ENCODE data around the gene ATG2B. TPM values are rescaled to one million over a fixed set of nuclear protein-coding genes. Genes with fewer than 3 reads are reported as not detected.
A peak's percentile ranks its signal among the peaks of the same experiment; 100 is the strongest.

ATG2B gene
- total RNA-seq, 1 donor from 2014 or later: 27.5 TPM

GRCh38 chr14:96251656-96252155 lies 111.4 kb downstream of the ATG2B start:
- H3K27me3 Mint-ChIP-seq (ENCODE audit: unreplicated experiment): peaks cover 4% of the 10 kb centered on the region
- H3K36me3 Mint-ChIP-seq (ENCODE audit: unreplicated experiment): peaks cover 8% of the 10 kb centered on the region
- H3K27ac Mint-ChIP-seq (ENCODE audit: unreplicated experiment): peak overlapping the region; percentile 70
- no peak for DNase-seq
- peaks cover 7% of the 10 kb centered on the region for H3K4me1 Mint-ChIP-seq (ENCODE audit: low read depth, unreplicated experiment)
- H3K4me3 Mint-ChIP-seq (ENCODE audit: unreplicated experiment): peak overlapping the region; percentile 64
- peaks cover 8% of the 10 kb centered on the region for H3K9me3 Mint-ChIP-seq (ENCODE audit: unreplicated experiment)
- no peak for TF ChIP-seq CTCF (IDR thresholded peaks at IDR 0.05; ENCODE audit: partially characterized antibody, unreplicated experiment)

GRCh38 chr14:96250485-96250884 lies 112.7 kb downstream of the ATG2B start:
- peaks cover 8% of the 10 kb centered on the region for H3K9me3 Mint-ChIP-seq (ENCODE audit: unreplicated experiment)
- peaks cover 4% of the 10 kb centered on the region for H3K27me3 Mint-ChIP-seq (ENCODE audit: unreplicated experiment)
- H3K36me3 Mint-ChIP-seq (ENCODE audit: unreplicated experiment): peaks cover 8% of the 10 kb centered on the region
- no peak overlapping the region for H3K4me3 Mint-ChIP-seq (ENCODE audit: unreplicated experiment)
- H3K4me1 Mint-ChIP-seq (ENCODE audit: low read depth, unreplicated experiment): peaks cover 7% of the 10 kb centered on the region
- TF ChIP-seq CTCF (IDR thresholded peaks at IDR 0.05; ENCODE audit: partially characterized antibody, unreplicated experiment): no peak
- no peak overlapping the region for H3K27ac Mint-ChIP-seq (ENCODE audit: unreplicated experiment)
- no peak for DNase-seq

- TF ChIP-seq CTCF (IDR thresholded peaks at IDR 0.05; ENCODE audit: partially characterized antibody, unreplicated experiment): no peak
- no peak overlapping the region for H3K27ac Mint-ChIP-seq (ENCODE audit: unreplicated experiment)
- H3K9me3 Mint-ChIP-seq (ENCODE audit: unreplicated experiment): peaks cover 8% of the 10 kb centered on the region
- no peak for DNase-seq
- H3K4me3 Mint-ChIP-seq (ENCODE audit: unreplicated experiment): no peak overlapping the region
- peaks cover 4% of the 10 kb centered on the region for H3K36me3 Mint-ChIP-seq (ENCODE audit: unreplicated experiment)
- peaks cover 6% of the 10 kb centered on the region for H3K27me3 Mint-ChIP-seq (ENCODE audit: unreplicated experiment)
- peaks cover 7% of the 10 kb centered on the region for H3K4me1 Mint-ChIP-seq (ENCODE audit: low read depth, unreplicated experiment)
These were observed 114.1 kb downstream of the ATG2B start for GRCh38 chr14:96249029-96249428.

- Mint-ChIP-seq H3K36me3 (ENCODE audit: unreplicated experiment) (peaks cover 6% of the 10 kb centered on the region), H3K4me1 (ENCODE audit: low read depth, unreplicated experiment) (peaks cover 5% of the 10 kb centered on the region), H3K27ac (ENCODE audit: unreplicated experiment) (no peak overlapping the region), H3K9me3 (ENCODE audit: unreplicated experiment) (peaks cover 6% of the 10 kb centered on the region), H3K4me3 (ENCODE audit: unreplicated experiment) (no peak overlapping the region), H3K27me3 (ENCODE audit: unreplicated experiment) (peaks cover 6% of the 10 kb centered on the region)
- no peak for TF ChIP-seq CTCF (IDR thresholded peaks at IDR 0.05; ENCODE audit: partially characterized antibody, unreplicated experiment)
- DNase-seq: no peak
These were observed 116.1 kb downstream of the ATG2B start for GRCh38 chr14:96247031-96247430.

GRCh38 chr14:96246539-96246847 lies 116.6 kb downstream of the ATG2B start:
- Mint-ChIP-seq H3K4me3 (ENCODE audit: unreplicated experiment) (no peak overlapping the region), H3K9me3 (ENCODE audit: unreplicated experiment) (peaks cover 4% of the 10 kb centered on the region)

More at GRCh38 chr14:96246539-96246847, 116.6 kb downstream of the ATG2B start:
- Mint-ChIP-seq H3K36me3 (ENCODE audit: unreplicated experiment) (peaks cover 5% of the 10 kb centered on the region), H3K27ac (ENCODE audit: unreplicated experiment) (no peak overlapping the region), H3K27me3 (ENCODE audit: unreplicated experiment) (peaks cover 4% of the 10 kb centered on the region), H3K4me1 (ENCODE audit: low read depth, unreplicated experiment) (peaks cover 2% of the 10 kb centered on the region)
- TF ChIP-seq CTCF (IDR thresholded peaks at IDR 0.05; ENCODE audit: partially characterized antibody, unreplicated experiment): no peak
- DNase-seq: no peak

Data from glutamatergic neuron (in vitro differentiated cells).